ENCODE results near the gene PDE6B.
"Not testable (repeated sequence)": the region's sequence is repeated elsewhere in the genome, so short reads cannot be mapped to it uniquely, and the experiment has no call there.

The PDE6B gene

DNA sequence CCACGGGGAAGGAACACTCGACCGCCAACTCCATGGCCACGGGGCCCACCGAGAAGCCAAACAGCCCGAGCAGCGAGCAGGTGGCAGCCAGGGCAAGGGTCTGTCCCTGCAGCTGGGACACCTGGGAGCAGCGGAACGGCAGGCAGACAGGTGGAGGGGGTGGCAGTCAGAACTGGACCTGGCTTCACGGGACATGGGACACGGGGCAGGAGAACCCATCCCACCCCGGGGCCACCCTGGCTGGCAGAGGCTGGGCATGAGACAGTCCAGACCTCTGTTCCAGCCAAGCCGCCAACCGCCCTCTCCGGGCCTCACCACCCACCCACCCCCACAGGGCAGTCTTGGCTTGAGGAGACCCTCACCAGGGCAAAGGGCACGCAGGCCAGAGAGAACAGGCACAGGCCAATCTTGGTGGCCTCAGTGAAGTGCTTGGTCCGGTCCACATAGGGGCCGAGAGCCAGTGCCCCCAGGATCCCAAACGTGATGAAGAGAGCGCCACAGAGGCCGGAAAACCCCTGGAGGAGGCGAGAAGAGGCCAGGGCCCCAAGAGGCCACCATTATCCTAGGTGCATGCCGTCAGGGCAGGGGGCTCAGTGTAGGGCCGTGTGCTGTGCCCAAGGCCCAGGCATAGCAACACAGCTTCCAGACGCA, 58.0 kb downstream of the PDE6B start:
- no peak for DNase-seq (ENCODE audit: low spot score)

DNA sequence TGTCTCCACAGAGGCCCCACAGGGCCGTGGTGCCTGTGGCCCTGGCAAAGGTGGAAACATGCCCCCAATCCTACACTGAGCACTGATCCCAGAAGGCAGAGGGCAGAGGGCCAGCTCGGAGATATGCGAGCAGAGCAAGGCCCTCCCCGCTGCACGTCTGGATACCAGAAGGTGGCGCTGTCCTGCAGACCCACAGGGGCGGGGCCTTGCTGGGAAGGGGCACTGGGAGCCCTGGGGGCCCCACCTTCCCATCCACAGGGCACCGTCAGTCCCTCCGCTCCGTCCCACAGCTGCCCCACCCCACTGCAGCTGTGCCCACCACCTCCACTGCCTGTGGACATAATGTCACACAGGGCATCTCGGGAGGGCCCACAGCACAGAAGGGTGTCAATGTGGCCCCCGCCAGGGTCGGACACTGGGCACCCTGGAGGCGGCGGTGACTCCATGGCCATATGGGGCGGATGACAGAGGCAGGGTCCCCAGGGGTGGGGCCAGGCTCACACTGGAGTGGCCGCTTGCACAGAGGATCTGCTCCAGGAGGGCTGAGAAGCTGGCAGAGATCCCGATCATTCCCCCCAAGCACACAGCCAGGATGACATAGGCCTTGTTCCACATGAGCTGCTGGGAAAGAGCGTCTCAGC, 58.7 kb downstream of the PDE6B start:
- DNase-seq (ENCODE audit: low spot score): peak; percentile 67

DNA sequence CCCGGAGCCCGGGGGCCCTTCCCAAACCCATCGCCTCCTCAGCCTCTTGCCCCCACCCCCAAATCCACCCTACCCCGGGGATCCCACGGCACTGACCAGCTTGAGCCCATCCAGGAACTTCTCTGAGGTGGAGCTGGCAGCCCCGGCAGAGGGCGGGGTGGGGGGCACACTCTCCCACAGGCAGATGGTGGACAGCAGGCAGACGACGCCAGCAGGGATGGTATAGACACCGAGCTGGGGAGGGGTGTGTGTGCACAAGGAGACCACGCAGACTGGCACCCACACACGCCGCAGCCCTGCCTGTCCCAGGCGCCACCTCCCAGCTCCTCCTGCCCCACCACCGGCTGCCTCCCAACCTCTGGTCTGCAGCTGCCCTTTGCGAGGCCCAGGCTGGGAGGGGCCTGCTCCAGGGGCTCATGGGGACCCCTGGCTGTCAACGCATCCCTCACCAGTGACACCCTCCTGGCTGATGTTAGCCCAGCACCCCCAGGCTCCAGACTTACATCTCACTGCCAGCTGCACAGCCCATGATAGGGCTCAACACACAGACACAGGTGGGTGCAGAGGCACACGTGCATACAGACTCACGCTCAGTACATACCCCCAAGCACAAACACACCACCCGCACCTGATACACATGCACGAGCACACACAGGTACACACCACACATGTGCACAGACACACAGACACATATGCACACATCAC, 59.4 kb downstream of the PDE6B start:
- no peak for DNase-seq (ENCODE audit: low spot score)

DNA sequence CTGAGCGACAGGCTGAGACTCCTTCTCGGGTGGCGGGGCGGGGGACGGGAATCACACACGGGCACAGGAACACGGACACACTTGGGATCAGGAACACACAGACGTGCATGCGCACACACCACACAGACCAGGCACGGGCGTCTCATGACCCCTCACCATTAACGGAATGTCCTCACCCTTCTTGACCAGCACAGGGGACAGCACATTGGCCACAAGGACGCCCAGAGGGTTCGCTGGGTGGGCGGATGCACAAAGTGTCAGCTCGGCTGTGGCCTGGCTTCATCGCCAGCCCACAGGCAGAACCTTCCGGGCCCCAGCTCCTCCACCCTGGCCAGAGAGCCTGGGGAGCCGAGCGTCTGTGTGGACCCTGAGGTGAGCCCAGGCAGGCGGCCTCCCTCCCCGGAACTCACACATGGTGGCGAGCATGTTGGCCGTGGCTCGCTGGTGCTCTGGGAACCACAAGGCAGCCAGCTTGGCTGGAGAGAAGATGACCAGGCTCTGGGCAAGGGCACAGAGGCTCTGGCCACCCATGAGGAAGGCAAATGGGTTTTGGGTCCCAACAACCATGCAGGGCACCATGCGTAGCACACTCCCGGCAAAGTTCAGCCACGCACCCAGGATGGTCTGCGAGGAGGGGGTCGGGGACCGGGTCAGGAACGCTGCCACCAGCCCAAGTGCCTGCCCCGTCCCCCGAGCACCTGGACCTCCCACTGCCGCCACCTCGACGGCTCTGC, 60.5 kb downstream of the PDE6B start:
- no peak for DNase-seq (ENCODE audit: low spot score)

DNA sequence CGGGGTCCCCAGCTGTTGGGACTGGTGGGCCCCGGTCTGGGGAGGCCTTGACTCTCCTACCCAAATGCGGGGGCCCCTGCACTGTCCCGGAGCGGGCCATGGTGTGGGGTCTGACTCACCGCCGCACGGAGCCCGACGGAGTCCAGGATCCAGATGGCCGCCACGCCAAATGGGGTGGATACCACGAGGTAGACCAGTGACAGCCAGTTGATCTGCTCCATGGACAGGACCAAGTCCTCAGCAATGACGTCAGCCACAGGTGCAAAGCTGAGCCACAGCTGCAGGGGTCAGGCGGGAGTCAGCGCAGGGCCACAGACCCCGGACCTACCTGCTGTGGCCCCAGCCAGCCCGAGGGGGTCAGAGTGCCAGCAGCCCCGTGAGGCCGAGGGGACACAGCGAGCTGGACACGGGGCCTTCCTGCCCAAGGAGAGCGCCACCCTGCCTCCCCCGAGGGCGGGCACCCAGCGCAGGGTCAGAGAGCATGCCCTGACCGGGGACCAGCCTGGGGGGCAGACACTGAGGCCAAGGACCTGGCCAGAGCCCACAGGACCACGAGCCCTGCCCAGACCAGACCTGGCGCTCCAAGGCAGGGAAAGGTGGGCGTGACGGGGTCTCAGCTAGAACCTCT, 61.2 kb downstream of the PDE6B start:
- DNase-seq (ENCODE audit: low spot score): no peak

DNA sequence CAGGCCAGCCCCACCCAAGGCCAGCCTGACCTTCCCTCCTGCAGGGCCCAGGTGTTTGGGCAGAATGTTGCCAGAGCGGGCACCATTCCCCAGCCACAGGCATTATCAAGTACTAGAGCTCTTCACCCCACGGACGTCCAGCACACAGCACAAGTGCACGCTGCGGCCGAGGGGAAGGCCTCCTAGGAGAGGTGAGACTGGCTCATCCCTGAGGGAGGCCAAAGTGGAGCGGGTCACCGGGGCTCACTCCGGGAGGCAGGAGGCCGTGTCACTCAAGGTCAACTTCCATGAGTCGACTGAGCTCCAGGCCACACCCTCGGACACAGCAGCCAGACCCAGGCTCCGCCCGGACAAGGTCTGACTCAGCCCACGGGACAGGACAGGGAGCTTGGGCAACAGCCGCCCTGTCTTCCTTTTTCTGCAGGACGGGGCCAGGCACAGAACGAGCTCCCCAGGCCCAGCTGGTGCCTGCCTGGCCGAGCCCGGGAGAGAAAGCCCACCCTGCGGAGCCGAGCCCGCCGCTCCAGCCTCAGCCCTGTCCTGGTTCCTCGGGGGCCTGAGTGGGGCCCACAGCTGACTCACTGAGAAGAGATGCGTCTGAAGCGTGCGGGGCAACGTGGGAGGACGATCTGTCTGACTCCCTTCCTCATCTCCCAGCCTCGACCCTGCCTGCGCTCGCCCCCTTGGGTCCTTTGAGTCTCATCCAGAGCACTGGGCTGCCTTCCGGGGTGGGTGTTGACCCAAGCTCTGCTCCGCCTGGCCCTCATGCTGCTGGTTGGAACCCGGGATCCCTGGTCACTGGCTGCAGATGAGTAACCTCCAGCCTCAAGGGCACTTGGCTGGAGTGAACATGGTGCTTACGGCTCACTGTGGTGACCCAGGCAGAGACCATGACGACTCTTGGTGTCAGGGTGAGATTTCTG, 61.9 kb downstream of the PDE6B start:
- no peak for DNase-seq (ENCODE audit: low spot score)

DNA sequence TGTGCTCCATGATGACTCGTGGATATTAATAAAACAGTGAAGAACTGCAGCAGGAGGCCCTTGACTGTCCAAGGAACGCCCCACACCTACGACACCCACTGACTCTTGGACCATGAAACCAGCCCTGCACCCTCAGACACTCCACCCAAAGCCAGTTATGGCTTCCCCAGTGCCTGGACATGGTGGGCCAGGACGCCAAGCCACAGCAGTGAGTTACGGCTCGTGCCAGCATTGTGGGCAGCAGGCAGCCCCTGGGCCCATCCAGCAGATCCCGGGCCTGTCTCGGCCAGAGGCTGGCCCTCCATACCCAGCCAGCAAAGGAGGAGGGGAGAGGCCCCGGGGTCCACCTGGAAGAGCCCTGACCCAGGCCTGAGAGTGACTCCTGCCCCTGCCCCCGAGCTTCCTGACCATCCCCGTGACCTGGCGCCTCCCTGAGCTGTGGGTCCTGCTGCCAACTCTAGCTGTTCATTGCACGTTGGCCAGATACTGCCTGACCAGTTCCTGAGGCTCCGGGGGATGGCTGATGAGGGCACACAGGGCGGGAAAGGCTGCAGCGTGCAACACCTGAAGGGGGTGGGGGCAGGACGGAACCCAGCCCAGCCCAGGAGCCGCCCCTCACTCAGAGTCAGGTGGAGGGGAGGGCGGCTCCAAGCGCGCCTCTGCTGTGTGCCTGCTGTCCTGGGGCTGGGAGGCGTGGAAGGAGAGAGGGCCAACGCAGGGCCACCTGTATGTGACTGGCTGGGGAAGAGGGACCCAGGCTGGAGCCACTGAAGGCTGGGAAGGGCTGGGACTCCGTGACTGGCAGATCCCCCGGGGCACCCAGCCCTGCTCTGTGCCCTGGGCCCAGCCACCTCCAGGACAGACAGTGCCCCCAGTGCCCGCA, 62.8 kb downstream of the PDE6B start:
- DNase-seq (ENCODE audit: low spot score): no peak

DNA sequence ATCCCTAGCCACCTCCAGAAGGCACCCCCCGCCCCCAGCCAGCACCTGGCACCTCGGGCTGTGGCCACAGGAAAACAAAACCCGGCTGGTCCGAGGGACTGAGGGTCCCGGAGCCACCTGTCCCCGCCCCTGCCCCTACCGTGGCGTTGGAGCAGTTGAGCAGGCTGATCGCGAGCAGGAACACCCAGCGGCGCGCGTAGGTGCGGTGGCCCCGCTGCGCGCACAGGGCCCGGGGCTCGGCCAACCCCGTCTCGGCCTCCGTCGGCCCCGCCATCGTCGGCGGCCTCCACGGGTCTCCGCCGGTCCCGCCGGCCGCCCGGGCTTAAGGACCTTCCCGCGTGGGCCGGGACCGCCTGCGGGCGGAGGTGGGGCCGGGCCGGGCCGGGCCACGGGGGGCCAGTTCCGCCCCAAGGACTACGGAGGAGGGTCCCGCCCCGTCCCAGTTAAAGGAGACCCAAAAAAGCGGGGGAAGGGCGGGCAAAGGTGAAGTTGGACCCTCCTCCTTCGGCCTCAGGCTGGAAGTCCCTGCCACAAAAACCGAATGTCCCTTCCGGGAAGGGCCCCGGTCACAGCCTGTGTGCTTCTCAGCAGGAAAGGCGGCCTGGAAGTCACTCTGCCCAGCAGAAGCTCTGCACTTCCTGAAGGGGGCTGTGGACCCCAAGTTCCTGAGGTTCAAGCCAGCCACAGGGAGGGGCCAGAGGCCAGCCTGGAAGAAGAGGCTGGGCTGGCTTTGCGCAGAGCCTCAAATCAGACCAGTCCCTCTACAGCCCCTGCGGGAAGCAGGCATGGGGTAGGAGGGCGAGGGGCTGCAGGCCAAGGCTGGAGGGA, 63.7 kb downstream of the PDE6B start, which contains the start of gene SLC49A3:
SLC49A3 (minus strand) TSS at position 298 of the 828 bp plus-strand sequence; CDS start at position 274, 24 bp downstream.
- DNase-seq (ENCODE audit: low spot score): no peak

DNA sequence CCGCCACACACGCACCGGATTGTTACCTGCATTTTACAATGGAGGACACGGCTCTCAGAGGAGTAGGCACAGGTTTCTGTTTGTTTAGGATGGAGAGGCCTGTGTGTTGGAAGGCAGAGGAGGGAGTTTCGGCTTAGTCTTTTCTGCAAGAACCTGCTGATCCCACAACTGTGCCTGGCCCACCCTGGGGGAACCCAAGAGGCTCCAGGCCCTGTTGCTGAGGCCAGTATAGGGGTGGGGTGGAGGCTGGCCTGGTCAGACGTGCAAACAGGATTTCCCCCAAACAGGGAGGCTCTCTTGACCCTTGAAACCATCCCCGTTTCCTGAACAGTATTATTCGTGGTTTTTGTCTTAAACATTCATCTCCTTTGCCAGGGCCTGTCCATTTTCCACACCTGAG, 64.3 kb downstream of the PDE6B start:
- no peak for DNase-seq (ENCODE audit: low spot score)

DNA sequence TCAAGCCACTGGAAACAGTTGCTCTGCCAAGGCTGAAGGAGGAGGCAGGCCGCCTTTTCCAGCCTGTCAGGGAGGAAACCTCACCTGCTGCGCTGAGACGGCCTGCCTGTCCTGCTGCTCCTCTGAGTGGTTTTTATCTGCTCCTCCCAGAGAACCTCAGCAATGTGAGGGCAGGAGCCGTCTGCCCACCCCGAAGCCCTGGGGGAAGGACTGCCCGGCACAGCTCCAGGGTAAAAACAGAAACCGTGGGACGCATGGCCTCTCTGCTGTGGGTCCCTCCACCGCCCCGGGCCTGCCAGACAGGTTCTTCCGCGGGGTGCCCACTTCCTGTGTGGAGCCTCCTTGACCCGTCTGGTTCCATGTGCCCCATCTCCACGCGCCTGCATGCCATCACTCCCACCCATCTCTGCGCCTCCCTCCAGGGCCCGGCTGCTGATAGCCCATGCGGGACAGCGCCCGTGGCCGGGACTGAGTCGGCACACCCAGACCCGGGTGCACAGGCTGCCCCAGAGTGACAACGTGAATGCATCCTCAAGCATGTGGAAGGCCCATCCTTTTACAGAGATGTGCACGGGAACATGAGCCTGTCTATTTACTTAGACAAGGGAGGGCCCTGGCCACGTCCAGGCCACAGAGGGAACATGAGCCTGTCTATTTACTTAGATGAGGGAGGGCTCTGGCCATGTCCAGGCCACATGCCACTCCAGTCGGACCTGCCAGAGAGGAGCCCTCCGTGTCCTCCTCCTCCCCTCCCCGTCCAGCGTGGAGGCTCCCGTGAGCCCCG, 67.6 kb downstream of the PDE6B start:
- DNase-seq (ENCODE audit: low spot score): no peak

DNA sequence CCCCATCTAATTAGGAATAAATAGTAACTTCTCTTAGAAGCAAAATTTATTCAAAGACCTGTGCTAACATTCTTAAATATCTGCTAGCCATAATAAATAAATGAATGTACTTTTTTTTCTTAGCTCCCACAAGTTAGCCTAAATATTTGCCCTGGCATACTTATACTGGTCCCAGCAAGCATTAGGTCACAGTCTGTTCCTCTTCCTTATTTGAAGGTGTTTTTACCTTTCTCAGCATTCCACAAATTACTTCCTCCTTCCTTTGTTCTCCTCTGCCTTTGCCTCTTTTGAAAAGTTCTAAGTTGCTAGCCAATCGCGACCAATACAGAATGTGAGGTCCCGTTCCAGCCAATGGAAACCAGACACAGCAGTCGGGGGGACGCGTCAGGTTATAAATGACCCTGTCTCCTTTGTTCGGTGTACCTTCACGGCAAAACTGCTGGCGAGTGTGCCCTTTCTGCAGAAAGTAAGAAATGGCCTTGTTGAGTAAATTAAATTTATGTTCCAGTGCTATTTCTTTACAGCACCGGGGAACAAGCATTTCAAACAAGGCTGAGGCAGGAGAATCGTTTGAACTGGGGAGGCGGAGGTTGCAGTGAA, 69.1 kb downstream of the PDE6B start:
- not testable (repeated sequence) for DNase-seq (ENCODE audit: low spot score)

DNA sequence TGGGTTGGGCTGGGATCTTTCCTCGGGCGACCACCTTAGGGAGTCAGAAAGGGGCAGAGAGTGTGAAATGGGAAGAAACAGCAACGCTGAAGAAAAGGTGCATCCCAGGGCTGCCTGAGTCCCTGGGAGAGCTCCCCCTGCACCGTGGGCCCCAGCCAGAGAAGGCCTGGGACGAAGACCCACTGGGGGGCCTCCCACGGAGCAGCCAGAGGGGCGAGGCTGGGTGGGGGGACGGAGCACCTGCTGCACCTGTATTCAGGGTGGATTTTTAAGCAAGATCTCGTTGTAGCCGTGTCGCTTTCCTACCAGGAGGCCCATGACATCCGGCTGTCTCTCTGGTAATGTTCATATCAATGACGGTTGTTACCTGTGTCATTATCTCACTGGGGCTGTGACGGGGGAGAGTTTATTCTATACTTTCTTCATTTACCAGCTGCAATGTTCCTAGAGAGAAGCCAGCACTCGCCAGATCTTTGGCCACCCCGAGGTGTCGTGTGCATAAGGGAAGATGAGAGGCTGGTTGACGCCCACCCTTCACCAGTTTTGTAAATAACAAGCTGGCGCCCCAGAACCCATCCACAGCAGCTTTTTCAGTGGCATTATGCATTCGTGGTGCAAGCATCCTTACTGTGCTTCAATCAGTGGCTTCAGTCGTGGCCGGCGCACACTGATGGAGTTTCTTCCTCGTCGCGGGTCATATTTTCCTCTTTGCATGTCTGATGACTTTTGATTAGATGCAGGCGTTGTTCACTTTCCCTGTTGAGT, 74.6 kb downstream of the PDE6B start:
- DNase-seq (ENCODE audit: low spot score): no peak

DNA sequence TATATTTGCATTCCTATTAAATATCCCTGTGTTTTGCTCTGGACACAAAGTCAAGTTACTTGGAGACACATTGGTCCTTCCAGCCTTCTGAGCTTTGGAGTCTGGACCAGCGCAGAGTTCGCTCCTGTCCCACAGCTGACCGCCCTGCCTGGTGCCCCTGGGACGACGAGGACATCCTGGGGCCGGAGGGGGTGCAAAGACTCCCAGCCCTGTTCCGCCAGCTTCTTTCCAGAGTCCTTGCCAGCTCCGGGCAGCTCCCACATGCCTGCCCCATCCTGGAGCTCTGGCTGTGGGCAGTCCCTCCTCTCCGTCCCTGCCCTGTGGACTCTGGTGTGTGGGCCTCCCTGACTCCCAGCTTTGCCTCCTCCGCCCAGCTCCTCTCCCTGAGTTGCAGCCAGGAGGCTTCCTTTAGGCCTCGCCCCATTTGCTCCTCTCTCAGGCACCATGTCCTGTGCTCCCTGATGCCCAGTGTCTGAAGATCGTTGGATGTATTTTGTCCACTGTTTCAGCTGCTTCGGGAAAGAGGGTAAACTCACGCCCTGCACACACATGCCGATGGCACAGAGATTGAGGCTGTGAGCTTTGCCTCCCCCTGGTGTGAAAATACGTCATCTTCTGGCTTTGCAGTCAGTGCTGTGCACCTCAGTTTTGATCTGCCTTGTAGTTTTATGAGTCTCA, 75.4 kb downstream of the PDE6B start:
- no peak for DNase-seq (ENCODE audit: low spot score)

DNA sequence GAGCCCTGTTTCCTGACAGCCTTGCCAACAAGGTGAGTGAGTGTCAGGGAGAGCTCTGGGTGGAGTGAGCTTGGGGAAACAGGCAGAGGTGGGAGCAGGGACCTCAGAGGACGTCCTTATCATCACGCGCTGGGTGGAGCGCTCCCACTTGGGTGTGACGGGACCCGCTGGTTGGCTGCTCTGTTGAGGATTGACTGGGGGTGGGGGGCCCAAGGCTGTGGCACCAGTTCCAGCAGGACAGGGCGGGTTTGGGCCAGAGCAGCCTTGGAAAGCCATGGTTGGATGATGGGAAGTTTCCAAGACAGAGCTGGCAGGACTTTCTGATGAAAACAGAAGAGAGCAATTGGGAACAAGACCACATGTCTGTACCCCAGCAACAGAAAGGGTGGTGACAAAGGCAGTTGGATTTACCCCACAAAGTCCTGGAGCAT, 77.3 kb downstream of the PDE6B start:
- DNase-seq (ENCODE audit: low spot score): no peak

DNA sequence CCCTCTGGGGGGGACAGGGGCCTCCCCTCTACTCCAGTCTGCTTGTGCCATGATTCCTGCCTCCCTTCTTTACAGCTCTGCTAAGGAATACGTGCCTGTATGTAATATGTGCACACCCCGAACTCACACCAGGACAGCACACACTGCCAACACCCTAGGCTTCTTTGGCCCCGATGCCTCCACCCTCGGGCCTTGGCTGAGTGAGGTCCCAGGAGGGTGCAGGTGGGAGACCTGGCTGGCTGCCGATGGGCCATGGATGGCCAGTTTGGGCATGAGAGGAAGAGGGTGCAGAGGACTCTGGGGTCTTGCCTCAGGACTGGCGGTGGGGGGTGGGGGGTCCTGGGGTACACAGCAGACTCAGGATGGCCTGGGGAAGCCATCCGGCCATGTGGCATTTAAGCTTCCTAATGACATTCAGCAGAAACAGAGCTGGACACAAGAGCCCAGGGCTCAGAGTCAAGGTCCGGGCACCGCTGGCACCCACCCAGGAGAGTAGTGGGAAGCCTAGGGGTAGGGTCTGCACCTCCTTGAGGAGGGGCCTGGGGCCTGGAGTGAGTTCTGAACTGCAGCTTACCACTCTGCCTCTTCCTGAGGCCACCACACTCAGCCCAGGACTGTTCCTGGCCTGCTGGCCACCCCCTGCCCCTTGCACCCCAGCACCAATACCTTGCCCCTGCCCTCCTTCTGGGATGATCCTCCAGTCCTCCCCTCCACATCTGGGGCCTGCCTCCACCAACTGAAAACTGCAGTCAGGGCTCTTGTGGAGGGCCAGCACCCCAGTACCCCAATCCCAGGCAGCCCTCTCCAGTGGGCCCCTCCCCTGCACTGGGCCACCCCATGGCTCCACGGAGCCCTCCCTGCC, 78.2 kb downstream of the PDE6B start:
- no peak for DNase-seq (ENCODE audit: low spot score)
